ENCODE measurements around the gene SAMD4B. TPM values are rescaled to one million over a fixed set of nuclear protein-coding genes. Genes with fewer than 3 reads are reported as not detected.

SAMD4B gene
- total RNA-seq, 6 experiments from 2014 or later = 107 to 133 (median 124) TPM

DNA sequence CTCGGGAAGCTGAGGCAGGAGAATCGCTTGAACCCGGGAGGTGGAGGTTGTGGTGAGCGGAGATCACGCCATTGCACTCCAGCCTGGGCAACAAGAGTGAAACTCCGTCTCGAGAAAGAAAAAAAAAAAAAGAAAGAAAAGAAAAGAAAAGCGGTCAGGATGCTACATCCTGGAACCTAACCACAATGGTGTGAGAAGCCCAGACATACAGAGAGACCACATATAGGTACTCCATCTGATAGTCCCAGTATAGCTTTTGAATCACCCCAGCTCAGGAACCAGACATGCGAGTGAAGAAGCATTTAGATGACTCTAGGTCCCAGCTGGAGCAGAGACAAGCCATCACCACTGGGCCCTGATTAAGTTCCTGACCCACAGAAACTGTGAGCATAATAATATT lies 42.8 kb upstream of the SAMD4B start:
- Mint-ChIP-seq H3K36me3 (ENCODE audit: low read depth) (no peaks in the 10 kb centered on the region), H3K4me1 (ENCODE audit: low read depth) (no peaks in the 10 kb centered on the region), H3K4me3 (no peak overlapping the region), H3K27me3 (ENCODE audit: insufficient read depth) (peaks cover 37% of the 10 kb centered on the region), H3K9me3 (no peaks in the 10 kb centered on the region), H3K27ac (no peak overlapping the region)
- DNase-seq = no peak
- TF ChIP-seq, protein P1, sequence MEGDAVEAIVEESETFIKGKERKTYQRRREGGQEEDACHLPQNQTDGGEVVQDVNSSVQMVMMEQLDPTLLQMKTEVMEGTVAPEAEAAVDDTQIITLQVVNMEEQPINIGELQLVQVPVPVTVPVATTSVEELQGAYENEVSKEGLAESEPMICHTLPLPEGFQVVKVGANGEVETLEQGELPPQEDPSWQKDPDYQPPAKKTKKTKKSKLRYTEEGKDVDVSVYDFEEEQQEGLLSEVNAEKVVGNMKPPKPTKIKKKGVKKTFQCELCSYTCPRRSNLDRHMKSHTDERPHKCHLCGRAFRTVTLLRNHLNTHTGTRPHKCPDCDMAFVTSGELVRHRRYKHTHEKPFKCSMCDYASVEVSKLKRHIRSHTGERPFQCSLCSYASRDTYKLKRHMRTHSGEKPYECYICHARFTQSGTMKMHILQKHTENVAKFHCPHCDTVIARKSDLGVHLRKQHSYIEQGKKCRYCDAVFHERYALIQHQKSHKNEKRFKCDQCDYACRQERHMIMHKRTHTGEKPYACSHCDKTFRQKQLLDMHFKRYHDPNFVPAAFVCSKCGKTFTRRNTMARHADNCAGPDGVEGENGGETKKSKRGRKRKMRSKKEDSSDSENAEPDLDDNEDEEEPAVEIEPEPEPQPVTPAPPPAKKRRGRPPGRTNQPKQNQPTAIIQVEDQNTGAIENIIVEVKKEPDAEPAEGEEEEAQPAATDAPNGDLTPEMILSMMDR (IDR thresholded peaks at IDR 0.05) = no peak

- Mint-ChIP-seq H3K4me1 (ENCODE audit: low read depth) (no peaks in the 10 kb centered on the region), H3K4me3 (no peak overlapping the region), H3K27ac (no peak overlapping the region), H3K9me3 (no peaks in the 10 kb centered on the region), H3K27me3 (ENCODE audit: insufficient read depth) (peaks cover 36% of the 10 kb centered on the region), H3K36me3 (ENCODE audit: low read depth) (no peaks in the 10 kb centered on the region)
- DNase-seq = no peak
- TF ChIP-seq, protein P1 (IDR thresholded peaks at IDR 0.05) = no peak
These were observed 42.4 kb upstream of the SAMD4B start for GRCh38 chr19:39299832-39300231.

DNA sequence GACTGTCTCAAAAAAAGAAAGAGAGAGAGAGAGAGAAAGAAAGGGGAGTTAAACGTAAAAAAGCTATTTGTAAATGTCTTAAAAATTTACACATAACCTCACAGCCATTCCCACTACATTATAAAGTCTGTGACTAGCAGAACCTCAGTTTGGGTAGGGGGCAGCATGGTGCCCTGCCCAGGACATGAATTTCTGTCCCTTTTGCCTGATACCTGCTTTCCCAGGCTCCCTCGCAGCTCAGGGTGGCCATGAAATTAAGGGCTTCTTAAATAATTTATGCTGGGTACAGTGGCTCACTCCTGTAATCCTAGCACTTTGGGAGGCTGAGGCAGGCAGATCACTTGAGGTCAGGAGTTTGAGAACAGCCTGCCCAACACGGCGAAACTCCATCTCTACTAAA lies 41.2 kb upstream of the SAMD4B start:
- no peaks in the 10 kb centered on the region for H3K9me3 Mint-ChIP-seq
- H3K4me1 Mint-ChIP-seq (ENCODE audit: low read depth) = no peaks in the 10 kb centered on the region
- no peaks in the 10 kb centered on the region for H3K36me3 Mint-ChIP-seq (ENCODE audit: low read depth)

GRCh38 chr19:39301562-39301961 lies 40.7 kb upstream of the SAMD4B start:
- Mint-ChIP-seq H3K27ac (no peak overlapping the region), H3K27me3 (ENCODE audit: insufficient read depth) (peaks cover 44% of the 10 kb centered on the region), H3K36me3 (ENCODE audit: low read depth) (no peaks in the 10 kb centered on the region), H3K4me3 (no peak overlapping the region), H3K4me1 (ENCODE audit: low read depth) (no peaks in the 10 kb centered on the region), H3K9me3 (no peaks in the 10 kb centered on the region)
- TF ChIP-seq, protein P1 (IDR thresholded peaks at IDR 0.05) = no peak
- no peak for DNase-seq

More for the DNA sequence above, 41.2 kb upstream of the SAMD4B start:
- TF ChIP-seq, protein P1 (IDR thresholded peaks at IDR 0.05) = no peak
- DNase-seq = no peak
- Mint-ChIP-seq H3K4me3 (no peak overlapping the region), H3K27me3 (ENCODE audit: insufficient read depth) (peaks cover 41% of the 10 kb centered on the region), H3K27ac (no peak overlapping the region)

DNA sequence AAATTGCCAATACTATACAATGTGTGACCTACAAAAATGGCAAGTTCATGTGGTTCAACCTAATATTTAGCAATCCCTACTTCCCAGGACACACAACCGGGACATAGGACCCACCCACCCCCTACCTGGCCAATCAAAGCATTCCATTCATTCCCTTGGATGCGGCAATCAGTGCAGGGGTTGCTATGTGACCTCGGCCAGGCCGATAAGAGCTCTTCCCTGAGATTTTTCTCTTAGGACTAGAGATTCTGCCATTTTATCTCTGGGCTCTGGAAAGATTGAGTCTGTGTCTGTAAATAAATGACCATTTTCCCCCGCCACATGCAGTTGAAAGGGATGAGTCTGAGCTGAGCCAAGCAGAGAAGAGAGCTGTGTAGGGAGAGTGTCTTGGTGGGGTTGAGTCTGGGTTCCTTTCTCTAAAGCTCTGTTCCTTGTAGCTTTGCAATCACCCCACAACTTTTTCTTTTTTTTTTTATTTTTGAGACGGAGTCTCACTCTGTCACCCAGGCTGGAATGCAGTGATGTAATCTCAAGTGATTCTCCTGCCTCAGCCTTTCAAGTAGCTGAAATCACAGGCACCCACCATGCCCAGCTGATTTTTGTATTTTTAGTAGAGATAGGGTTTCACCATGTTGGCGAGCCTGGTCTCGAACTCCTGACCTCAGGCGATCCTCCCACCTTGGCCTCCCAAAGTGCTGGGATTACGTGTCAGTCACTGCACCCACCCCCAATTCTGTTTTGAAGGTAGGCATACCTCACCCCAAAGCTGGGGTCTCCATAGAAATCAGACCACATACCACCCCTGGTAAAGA lies 38.6 kb upstream of the SAMD4B start:
- H3K27me3 Mint-ChIP-seq (ENCODE audit: insufficient read depth) = peaks cover 39% of the 10 kb centered on the region
- DNase-seq = no peak

More for the DNA sequence above, 38.6 kb upstream of the SAMD4B start:
- H3K36me3 Mint-ChIP-seq (ENCODE audit: low read depth) = no peaks in the 10 kb centered on the region
- H3K9me3 Mint-ChIP-seq = no peaks in the 10 kb centered on the region
- H3K4me3 Mint-ChIP-seq = no peak overlapping the region
- no peak overlapping the region for H3K27ac Mint-ChIP-seq
- no peaks in the 10 kb centered on the region for H3K4me1 Mint-ChIP-seq (ENCODE audit: low read depth)
- TF ChIP-seq, protein P1 (IDR thresholded peaks at IDR 0.05) = no peak

Measured in HFFc6 (cell line).